Activated T-helper 1 cell treated with anti-CD3 and anti-CD28 coated beads, Interleukin-12 subunit alpha, Interleukin-12 subunit beta, Interleukin-2, Interleukin-4 antibody, amounts not matched to agents 30 ng/mL and 10 ng/mL and 1 ng/mL, durations not matched to agents 14 hours and 24 hours and 36 hours (primary cell): ENCODE measurements around the gene LPP. TPM values are rescaled to one million over a fixed set of nuclear protein-coding genes. Genes with fewer than 3 reads are reported as not detected.

Experiments
- DNase-seq: peaks from one replicate; pipeline ENCODE4 v3.0.0; 2021; ENCODE audit warnings: low spot score
- H3K27ac Mint-ChIP-seq: one replicate; pipeline ENCODE4 v1.8.0; 2021; ENCODE audit warnings: mild to moderate bottlenecking, mixed read lengths
- H3K27me3 Mint-ChIP-seq: one replicate; pipeline ENCODE4 v1.8.0; 2022; ENCODE audit warnings: mild to moderate bottlenecking, moderate library complexity, mixed read lengths; ENCODE audit not compliant: insufficient read depth
- H3K36me3 Mint-ChIP-seq: one replicate; pipeline ENCODE4 v1.8.0; 2021; ENCODE audit warnings: low read depth, mixed read lengths
- H3K4me1 Mint-ChIP-seq: one replicate; pipeline ENCODE4 v1.8.0; 2021; ENCODE audit warnings: low read depth, mixed read lengths
- H3K4me3 Mint-ChIP-seq: one replicate; pipeline ENCODE4 v1.8.0; 2021; ENCODE audit warnings: mild to moderate bottlenecking, moderate library complexity, mixed read lengths
- H3K9me3 Mint-ChIP-seq: one replicate; pipeline ENCODE4 v1.8.0; 2021; ENCODE audit warnings: mixed read lengths
- intact Hi-C: fragments of 100-400 bp; cut with micrococcal nuclease; formaldehyde crosslinking; loops from one replicate; pipeline ENCODE4 v1.15.1; 2024
- total RNA-seq: library from RNA; stranded (reverse); gene quantifications from 2 replicates; pipeline ENCODE4 v1.2.3, GENCODE V29; 2022

The LPP gene
- total RNA-seq, 1 donor from 2014 or later, result 38.2 TPM

DNA sequence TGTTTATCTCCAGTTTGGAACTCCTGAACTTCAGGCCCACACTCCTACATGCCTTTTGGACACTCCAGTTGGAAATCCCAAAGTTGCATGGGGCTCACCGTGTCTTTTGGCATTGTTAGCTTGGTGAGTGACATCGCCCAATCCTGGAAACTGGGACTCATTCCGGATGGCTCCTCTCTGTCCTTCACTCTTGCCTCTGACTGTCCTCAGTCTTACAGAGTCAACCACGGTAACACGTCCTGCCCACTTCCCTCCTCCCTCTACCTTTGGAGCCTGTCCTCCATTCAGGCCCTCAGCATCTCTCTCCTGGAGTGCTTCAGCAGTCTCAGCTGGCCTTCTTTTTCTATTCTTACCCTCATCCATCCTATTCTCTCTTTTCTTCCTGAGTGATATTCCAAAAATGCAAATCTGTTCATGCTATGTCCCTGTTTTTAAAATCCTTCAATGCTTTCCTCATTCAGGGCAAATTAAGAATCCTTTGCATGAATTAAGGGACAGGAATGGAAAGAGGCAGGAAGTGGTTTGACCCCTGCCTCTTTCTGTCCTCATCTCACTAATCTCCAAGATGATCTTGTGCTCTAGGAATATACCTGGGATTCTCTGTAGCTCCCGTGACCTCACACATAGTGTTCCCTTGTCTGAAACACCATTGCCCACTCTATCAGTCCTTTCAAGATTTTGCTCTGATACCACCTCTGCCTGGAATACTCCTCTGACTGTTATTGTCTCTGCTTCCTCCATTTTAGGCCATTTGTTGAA is 42.5 kb downstream of the LPP start:
- intact Hi-C loops, result no loop called here
- Mint-ChIP-seq H3K4me1 (peaks cover 24% of the 10 kb centered on the region), H3K27me3 (no peaks in the 10 kb centered on the region)

DNA sequence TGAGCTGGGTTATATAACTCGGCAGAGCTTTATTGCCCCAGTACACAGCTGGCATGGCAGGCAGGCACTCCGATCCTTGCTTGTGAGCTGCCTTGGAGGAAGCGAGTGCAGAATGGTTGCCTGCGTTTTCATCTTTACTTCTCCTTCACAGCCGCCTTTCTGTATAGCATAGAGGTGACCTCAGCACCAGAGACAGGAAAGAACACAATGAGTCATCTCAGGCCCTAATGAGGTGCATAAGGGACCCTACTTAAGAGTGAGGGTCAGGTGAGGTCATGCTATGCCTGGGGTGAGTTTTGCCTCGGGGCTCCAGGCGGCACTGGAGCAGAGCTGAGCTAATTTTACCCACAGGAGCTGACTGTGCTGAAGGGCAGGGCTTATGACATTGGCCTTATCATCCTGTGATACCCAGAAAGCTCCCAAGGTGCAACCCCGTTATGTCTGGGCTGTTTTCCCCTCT is 43.5 kb downstream of the LPP start:
- Mint-ChIP-seq H3K4me3 (no peak overlapping the region), H3K36me3 (peaks cover 10% of the 10 kb centered on the region), H3K27ac (no peak overlapping the region), H3K9me3 (no peaks in the 10 kb centered on the region), H3K27me3 (no peaks in the 10 kb centered on the region), H3K4me1 (peaks cover 27% of the 10 kb centered on the region)
- DNase-seq, result no peak
- intact Hi-C loops, result no loop called here

More for the DNA sequence above, 42.5 kb downstream of the LPP start:
- no peak overlapping the region for H3K4me3 Mint-ChIP-seq
- no peak for DNase-seq
- H3K27ac Mint-ChIP-seq, result no peak overlapping the region
- H3K36me3 Mint-ChIP-seq, result peaks cover 16% of the 10 kb centered on the region
- no peaks in the 10 kb centered on the region for H3K9me3 Mint-ChIP-seq

DNA sequence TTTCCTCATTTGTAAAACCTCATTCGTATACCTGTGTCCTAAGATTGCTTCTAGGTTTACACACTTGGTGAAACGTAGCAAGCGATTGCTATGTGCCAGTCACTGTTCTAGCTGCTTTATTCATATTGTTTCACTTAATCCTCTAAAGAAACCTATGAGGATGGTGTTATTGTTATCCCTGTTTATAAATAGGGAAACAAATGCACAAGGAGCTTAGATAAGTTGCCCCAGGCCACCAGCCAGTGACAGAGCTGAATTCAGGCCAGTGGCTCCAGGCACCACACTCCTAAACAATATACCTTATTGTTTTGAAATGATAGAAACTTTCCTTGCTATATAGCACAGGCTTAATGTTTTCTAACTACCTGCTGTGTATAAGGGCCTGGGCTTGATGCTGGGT is 44.0 kb downstream of the LPP start:
- Mint-ChIP-seq H3K4me3 (no peak overlapping the region), H3K9me3 (no peaks in the 10 kb centered on the region), H3K4me1 (peaks cover 32% of the 10 kb centered on the region), H3K27me3 (no peaks in the 10 kb centered on the region), H3K36me3 (peaks cover 10% of the 10 kb centered on the region), H3K27ac (no peak overlapping the region)
- no peak for DNase-seq
- intact Hi-C loops, result no loop called here

DNA sequence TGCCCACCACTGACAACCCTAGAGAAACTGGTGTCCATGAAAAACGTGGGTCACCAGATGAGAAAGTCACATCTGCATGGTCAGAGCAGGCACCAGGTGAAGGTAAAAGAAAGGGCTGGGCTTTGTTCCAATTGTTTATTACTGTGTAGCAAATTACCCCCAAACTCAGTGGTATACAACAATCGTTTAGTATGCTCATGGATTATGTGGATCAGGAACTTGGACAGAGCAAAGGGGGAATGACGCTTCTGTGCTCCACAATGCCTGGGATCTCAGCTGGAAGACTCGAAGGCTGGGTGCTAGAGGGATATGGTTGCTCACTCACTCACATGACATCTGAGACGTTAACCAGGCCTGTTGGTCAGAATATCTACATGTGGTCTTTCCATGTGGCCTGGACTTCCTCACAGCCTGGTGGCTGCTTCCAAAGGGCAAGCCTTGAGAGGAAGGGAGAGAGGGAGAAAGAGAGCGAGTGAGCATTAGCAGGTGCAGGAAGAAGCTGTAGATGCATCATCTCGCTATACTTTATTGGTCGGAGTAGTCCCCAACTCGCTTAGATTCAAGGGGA is 44.9 kb downstream of the LPP start:
- intact Hi-C loops, result no loop called here
- Mint-ChIP-seq H3K4me3 (no peak overlapping the region), H3K4me1 (peaks cover 32% of the 10 kb centered on the region), H3K27ac (no peak overlapping the region), H3K27me3 (no peaks in the 10 kb centered on the region), H3K36me3 (peaks cover 10% of the 10 kb centered on the region), H3K9me3 (no peaks in the 10 kb centered on the region)
- DNase-seq, result no peak

DNA sequence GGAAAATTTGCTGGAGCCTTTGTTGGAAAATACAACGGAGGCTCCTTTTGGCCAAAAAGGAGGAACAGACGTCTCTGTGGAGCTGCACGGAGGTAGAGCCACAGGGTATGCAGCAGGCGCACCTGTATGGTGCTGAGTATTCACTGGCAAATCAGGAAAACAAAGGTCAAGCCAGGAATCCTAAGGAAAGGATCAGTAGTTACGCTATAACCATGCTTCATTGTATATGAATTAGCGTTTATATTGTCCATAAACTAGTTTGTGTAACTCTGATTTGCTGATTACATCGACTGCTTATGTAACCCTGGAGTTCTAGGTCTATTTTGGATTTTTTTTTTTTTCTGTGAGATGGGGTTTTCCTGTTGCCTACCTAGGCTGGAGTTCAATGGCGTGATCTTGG is 45.4 kb downstream of the LPP start:
- DNase-seq, result no peak
- peaks cover 31% of the 10 kb centered on the region for H3K4me1 Mint-ChIP-seq
- intact Hi-C loops, result no loop called here

DNA sequence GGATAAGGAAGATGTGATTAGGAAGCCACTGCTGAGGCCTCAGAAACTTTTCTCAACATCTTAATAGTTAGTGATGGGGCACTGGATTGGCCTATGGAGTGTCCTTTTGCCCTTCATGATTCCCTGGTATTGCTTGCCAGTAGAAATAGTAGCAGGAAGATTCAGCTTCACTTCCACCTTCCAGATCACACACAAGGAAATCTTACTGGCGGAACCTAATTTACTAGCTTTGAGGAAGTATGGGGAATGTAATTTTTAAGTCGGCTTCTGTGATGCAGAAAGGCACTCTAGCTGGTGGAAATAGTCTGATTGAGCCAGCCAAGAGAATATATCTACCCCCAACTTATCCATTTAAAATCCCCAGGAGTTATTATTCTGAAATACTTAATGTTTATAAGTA is 46.5 kb downstream of the LPP start:
- Mint-ChIP-seq H3K4me3 (no peak overlapping the region), H3K9me3 (no peaks in the 10 kb centered on the region), H3K27me3 (no peaks in the 10 kb centered on the region), H3K27ac (no peak overlapping the region), H3K4me1 (peaks cover 31% of the 10 kb centered on the region), H3K36me3 (peaks cover 8% of the 10 kb centered on the region)
- DNase-seq, result no peak
- intact Hi-C loops, result loop anchor here (5.0 kb wide), 1 partner anchor 458 kb away; no protein-coding TSS in a partner anchor

More for the DNA sequence above, 45.4 kb downstream of the LPP start:
- no peaks in the 10 kb centered on the region for H3K27me3 Mint-ChIP-seq
- no peaks in the 10 kb centered on the region for H3K9me3 Mint-ChIP-seq
- no peak overlapping the region for H3K4me3 Mint-ChIP-seq
- H3K36me3 Mint-ChIP-seq, result peaks cover 8% of the 10 kb centered on the region
- no peak overlapping the region for H3K27ac Mint-ChIP-seq

DNA sequence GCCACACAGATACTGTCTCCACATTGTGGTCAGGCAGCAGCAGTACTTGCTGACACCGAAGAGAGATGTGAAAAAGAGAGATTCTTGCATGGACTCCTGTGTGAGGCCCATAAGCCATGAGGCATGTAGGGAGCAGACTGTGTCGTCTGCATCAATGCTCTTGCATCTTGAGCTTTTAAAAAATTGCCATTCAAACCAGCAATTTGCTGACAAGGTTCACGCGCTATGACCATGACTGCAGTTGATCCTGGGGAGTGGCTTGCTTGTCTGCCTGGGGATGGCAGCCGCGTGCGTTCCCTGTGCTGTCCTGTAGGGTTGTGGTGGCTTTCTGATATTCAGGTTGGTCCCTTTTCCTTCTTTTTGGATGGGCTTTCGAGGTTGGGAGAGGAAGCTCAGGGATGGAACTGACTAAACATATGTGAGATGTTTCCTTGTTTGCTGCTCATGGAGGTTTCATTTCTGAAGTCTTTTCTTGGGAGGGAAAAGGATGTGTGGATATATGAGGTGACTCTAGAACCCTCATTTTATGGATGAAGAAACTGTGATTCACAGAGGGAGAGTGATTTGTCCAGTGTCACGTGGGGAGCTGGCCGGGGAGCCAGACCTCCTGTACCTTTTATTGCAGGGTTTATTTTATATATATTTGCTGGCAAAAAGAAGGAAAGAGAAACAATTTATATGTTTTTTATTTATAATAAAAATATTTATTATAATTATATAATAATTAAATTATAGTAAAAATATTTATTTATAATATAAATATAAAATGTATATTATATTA is 48.6 kb downstream of the LPP start:
- H3K36me3 Mint-ChIP-seq, result peaks cover 7% of the 10 kb centered on the region
- H3K27ac Mint-ChIP-seq, result no peak overlapping the region
- H3K4me3 Mint-ChIP-seq, result no peak overlapping the region
- H3K9me3 Mint-ChIP-seq, result no peaks in the 10 kb centered on the region
- peak; percentile 8 for DNase-seq
- no peaks in the 10 kb centered on the region for H3K27me3 Mint-ChIP-seq
- H3K4me1 Mint-ChIP-seq, result peaks cover 28% of the 10 kb centered on the region
- intact Hi-C loops, result loop anchor here (5.0 kb wide), 1 partner anchor 460 kb away; no protein-coding TSS in a partner anchor

DNA sequence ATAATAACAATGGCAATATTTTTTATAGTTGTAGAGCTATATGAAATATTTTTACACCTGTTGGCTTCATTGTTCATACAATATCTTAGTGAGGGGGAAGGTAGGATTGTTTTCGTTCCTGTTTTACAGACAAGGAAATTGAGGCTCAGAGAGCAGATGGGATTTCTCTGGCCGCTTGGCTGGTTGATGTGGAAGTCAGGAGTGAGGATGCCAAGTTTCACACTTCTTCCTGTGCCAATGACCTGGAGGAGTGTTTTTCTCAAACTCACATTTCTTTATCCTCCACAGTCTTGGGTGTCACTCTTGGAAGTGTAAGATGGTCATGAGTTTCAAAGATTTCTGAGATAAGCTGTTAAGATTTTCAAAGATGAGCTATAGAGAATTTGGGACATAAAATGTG is 50.6 kb downstream of the LPP start:
- Mint-ChIP-seq H3K27ac (no peak overlapping the region), H3K36me3 (peaks cover 9% of the 10 kb centered on the region), H3K9me3 (no peaks in the 10 kb centered on the region), H3K4me1 (peaks cover 28% of the 10 kb centered on the region), H3K4me3 (no peak overlapping the region), H3K27me3 (no peaks in the 10 kb centered on the region)
- intact Hi-C loops, result loop anchor here (5.0 kb wide), 1 partner anchor 462 kb away; no protein-coding TSS in a partner anchor
- no peak for DNase-seq

DNA sequence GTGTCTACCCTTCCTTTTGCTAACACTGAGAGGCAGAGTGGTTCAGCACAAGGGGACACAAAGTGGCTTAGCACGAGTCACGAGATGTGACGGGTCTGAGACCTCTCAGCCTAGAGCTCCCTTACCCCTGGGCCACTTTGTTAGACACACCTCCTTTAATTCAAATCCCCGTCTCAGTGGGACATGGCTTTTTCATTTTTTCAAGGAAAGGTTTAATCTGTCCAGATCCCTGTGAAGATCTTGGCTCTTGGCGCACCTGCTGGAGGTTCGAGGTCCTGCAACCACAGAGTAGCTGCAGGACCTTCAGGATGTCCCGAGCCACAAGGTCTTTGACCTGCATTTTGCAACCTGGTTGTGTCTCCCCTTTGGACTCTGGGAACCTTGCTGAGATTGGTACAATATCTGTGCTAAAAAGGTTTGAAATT is 52.0 kb downstream of the LPP start:
- no peaks in the 10 kb centered on the region for H3K9me3 Mint-ChIP-seq
- no peaks in the 10 kb centered on the region for H3K27me3 Mint-ChIP-seq
- DNase-seq, result no peak
- H3K36me3 Mint-ChIP-seq, result peaks cover 13% of the 10 kb centered on the region
- H3K27ac Mint-ChIP-seq, result no peak overlapping the region
- no peak overlapping the region for H3K4me3 Mint-ChIP-seq
- H3K4me1 Mint-ChIP-seq, result peaks cover 28% of the 10 kb centered on the region
- intact Hi-C loops, result no loop called here

DNA sequence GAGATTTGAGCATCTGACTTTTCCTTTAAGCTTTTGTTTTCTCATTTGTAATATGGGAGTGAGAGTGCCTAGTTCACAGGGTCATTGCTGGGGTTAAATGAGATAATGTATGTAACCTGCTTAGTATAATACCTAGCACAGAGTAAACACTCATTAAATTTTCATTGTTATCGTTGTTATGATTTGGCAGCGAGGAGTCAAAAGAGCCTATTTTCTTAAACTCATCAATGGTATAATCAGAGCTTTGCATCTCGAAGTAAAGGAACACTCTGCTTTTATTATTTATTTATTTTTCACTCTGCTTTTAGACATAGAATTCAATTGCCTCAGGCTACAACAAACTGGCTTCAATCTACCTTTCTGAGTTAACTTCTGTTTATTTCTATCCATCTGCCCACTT is 52.8 kb downstream of the LPP start:
- H3K4me1 Mint-ChIP-seq, result peaks cover 28% of the 10 kb centered on the region
- H3K27me3 Mint-ChIP-seq, result no peaks in the 10 kb centered on the region
- no peak overlapping the region for H3K27ac Mint-ChIP-seq
- intact Hi-C loops, result no loop called here
- no peak overlapping the region for H3K4me3 Mint-ChIP-seq
- H3K36me3 Mint-ChIP-seq, result peaks cover 16% of the 10 kb centered on the region
- H3K9me3 Mint-ChIP-seq, result no peaks in the 10 kb centered on the region
- no peak for DNase-seq

DNA sequence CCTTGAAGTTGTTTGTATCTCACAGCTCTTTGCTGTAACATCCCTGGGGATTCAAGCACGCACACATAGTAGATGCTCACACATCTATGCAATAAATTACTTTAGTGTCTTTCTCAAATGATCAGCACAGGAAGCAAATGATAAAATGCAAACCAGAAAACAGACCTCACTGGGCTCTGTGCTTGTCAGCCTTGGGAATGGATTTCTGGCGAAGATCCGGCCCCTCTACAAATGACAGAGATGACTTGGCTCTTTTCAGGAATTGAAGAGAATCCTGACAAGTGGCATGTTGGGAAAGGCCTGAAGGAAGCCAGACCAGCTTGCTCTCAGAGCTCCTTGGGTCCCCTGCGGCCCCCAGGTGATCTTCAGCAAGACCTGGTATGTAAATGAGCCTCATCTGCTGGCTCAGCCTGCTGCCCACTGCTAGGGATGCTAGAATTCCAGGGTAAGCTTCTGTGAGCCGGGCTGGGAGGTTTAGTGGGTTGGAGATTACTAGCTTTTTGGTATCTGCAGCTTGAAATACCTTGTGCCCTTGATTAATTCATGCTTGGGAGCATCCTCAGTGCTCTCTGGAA is 54.1 kb downstream of the LPP start:
- no peaks in the 10 kb centered on the region for H3K9me3 Mint-ChIP-seq
- H3K27ac Mint-ChIP-seq, result no peak overlapping the region
- peaks cover 17% of the 10 kb centered on the region for H3K4me1 Mint-ChIP-seq
- peaks cover 21% of the 10 kb centered on the region for H3K36me3 Mint-ChIP-seq
- intact Hi-C loops, result no loop called here
- no peak overlapping the region for H3K4me3 Mint-ChIP-seq
- DNase-seq, result no peak
- H3K27me3 Mint-ChIP-seq, result no peaks in the 10 kb centered on the region

DNA sequence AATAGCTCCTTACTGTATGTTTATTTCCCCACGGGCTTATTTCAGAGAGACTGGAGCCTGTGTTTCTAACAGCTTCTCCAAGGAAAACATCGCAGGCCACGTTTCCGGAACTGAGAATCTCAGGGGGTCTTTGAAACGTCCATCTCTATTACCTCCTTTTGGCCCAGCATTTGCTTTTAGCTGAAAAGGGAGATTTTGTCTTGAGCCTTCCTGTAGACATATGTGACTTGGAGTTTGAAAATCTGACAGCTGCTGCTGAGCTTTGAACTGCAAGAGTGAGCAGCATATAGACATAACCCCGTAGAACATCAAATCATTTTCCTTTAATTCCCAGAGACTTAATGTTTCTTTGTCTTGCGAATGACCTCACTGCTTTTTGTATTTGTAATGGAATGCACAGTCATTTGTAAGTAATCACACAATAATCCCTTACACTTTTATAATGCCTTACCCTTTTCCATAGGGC is 54.6 kb downstream of the LPP start:
- H3K4me1 Mint-ChIP-seq, result peaks cover 20% of the 10 kb centered on the region
- H3K4me3 Mint-ChIP-seq, result no peak overlapping the region
- no peaks in the 10 kb centered on the region for H3K9me3 Mint-ChIP-seq
- no peak for DNase-seq
- H3K36me3 Mint-ChIP-seq, result peaks cover 23% of the 10 kb centered on the region
- no peaks in the 10 kb centered on the region for H3K27me3 Mint-ChIP-seq
- no peak overlapping the region for H3K27ac Mint-ChIP-seq
- intact Hi-C loops, result no loop called here
